H9 (cell line): ENCODE data around the gene FBXL20. TPM values are rescaled to one million over a fixed set of nuclear protein-coding genes. Genes with fewer than 3 reads are reported as not detected.

Experiments
- DNase-seq: peaks from one replicate; pipeline ENCODE4 v3.0.0-alpha.2; 2017
- H2AFZ ChIP-seq: one replicate; pipeline ENCODE4 v1.6.1; 2013; ENCODE audit warnings: mild to moderate bottlenecking, low read length, control low read depth, moderate library complexity
- H2AK5ac ChIP-seq: 2 replicates; pipeline ENCODE4 v1.6.1; 2013; ENCODE audit warnings: low read length, control low read depth, mixed read lengths; ENCODE audit not compliant: insufficient read length
- H2BK120ac ChIP-seq: one replicate; pipeline ENCODE4 v1.6.1; 2013; ENCODE audit warnings: low read depth, mild to moderate bottlenecking, low read length, control low read depth, inconsistent platforms; ENCODE audit not compliant: poor library complexity, severe bottlenecking
- H2BK12ac ChIP-seq: 2 replicates; pipeline ENCODE4 v1.6.1; 2013; ENCODE audit warnings: low read length, control low read depth, mixed read lengths, low read depth; ENCODE audit not compliant: insufficient read length
- H2BK15ac ChIP-seq: 2 replicates; pipeline ENCODE4 v1.6.1; 2013; ENCODE audit warnings: low read depth, low read length, control low read depth
- H2BK20ac ChIP-seq: one replicate; pipeline ENCODE4 v1.6.1; 2013; ENCODE audit warnings: low read depth, mild to moderate bottlenecking, low read length, control low read depth, inconsistent platforms; ENCODE audit not compliant: poor library complexity, severe bottlenecking
- H2BK5ac ChIP-seq: 2 replicates; pipeline ENCODE4 v1.6.1; 2013; ENCODE audit warnings: low read length, control low read depth, mixed read lengths; ENCODE audit not compliant: insufficient read length
- H3K14ac ChIP-seq: 2 replicates; pipeline ENCODE4 v1.6.1; 2013; ENCODE audit warnings: low read length, control low read depth; ENCODE audit not compliant: insufficient read depth
- H3K18ac ChIP-seq: 2 replicates; pipeline ENCODE4 v1.6.1; 2013; ENCODE audit warnings: low read depth, mild to moderate bottlenecking, mixed read lengths, low read length, control low read depth; ENCODE audit not compliant: insufficient read length
- H3K23ac ChIP-seq: 2 replicates; pipeline ENCODE4 v1.6.1; 2013; ENCODE audit warnings: low read length, control low read depth, mixed read lengths, low read depth; ENCODE audit not compliant: insufficient read length
- H3K23me2 ChIP-seq: 2 replicates; pipeline ENCODE4 v1.6.1; 2013; ENCODE audit warnings: low read depth, mild to moderate bottlenecking, mixed read lengths, low read length, control low read depth; ENCODE audit not compliant: insufficient read length, poor library complexity, severe bottlenecking
- H3K27ac ChIP-seq: 2 replicates; pipeline ENCODE4 v1.5.1; 2013; ENCODE audit warnings: low read length, control low read depth, mixed read lengths, low read depth; ENCODE audit not compliant: insufficient read length
- H3K27me3 ChIP-seq: 2 replicates; pipeline ENCODE4 v1.6.1; 2013; ENCODE audit warnings: low read length, control low read depth, inconsistent platforms; ENCODE audit not compliant: insufficient read depth
- H3K4ac ChIP-seq: 2 replicates; pipeline ENCODE4 v1.6.1; 2013; ENCODE audit warnings: low read depth, mild to moderate bottlenecking, control low read depth, inconsistent platforms, low read length, moderate library complexity
- H3K4me1 ChIP-seq: 2 replicates; pipeline ENCODE4 v1.6.1; 2013; ENCODE audit warnings: low read length, control low read depth, inconsistent platforms; ENCODE audit not compliant: insufficient read depth
- H3K4me2 ChIP-seq: 2 replicates; pipeline ENCODE4 v1.6.1; 2013; ENCODE audit warnings: low read length, control low read depth, mixed read lengths; ENCODE audit not compliant: insufficient read length, insufficient read depth
- H3K56ac ChIP-seq: 2 replicates; pipeline ENCODE4 v1.6.1; 2013; ENCODE audit warnings: low read depth, mild to moderate bottlenecking, mixed read lengths, low read length, control low read depth; ENCODE audit not compliant: insufficient read length
- H3K79me1 ChIP-seq: 2 replicates; pipeline ENCODE4 v1.6.1; 2013; ENCODE audit warnings: low read depth, mild to moderate bottlenecking, moderate library complexity, low read length, control low read depth, inconsistent platforms; ENCODE audit not compliant: insufficient read depth, poor library complexity, severe bottlenecking
- H3K79me2 ChIP-seq: 2 replicates; pipeline ENCODE4 v1.6.1; 2013; ENCODE audit warnings: low read length, control low read depth, inconsistent platforms; ENCODE audit not compliant: insufficient read depth
- H3K9ac ChIP-seq: 2 replicates; pipeline ENCODE4 v1.6.1; 2013; ENCODE audit warnings: low read length, control low read depth, mixed read lengths; ENCODE audit not compliant: insufficient read length; ENCODE audit errors: extremely low read depth
- H3K9me3 ChIP-seq: one replicate; pipeline ENCODE4 v1.6.1; 2013; ENCODE audit warnings: low read depth, low read length, inconsistent platforms; ENCODE audit not compliant: control insufficient read depth
- H3T11ph ChIP-seq: one replicate; pipeline ENCODE4 v1.6.1; 2013; ENCODE audit warnings: mild to moderate bottlenecking, low read length, control low read depth, inconsistent platforms
- H4K20me1 ChIP-seq: one replicate; pipeline ENCODE4 v1.6.1; 2013; ENCODE audit not compliant: control insufficient read depth, insufficient read length, insufficient read depth
- H4K5ac ChIP-seq: 2 replicates; pipeline ENCODE4 v1.6.1; 2013; ENCODE audit warnings: low read depth, mild to moderate bottlenecking, mixed read lengths, low read length, control low read depth; ENCODE audit not compliant: insufficient read length
- H4K8ac ChIP-seq: replicated peaks from 2 replicates; pipeline ENCODE4 v1.6.1; 2013; ENCODE audit warnings: low read length, control low read depth, mixed read lengths, low read depth; ENCODE audit not compliant: insufficient read length
- H4K91ac ChIP-seq: 2 replicates; pipeline ENCODE4 v1.6.1; 2013; ENCODE audit warnings: low read depth, mild to moderate bottlenecking, moderate library complexity, mixed read lengths, low read length, control low read depth; ENCODE audit not compliant: insufficient read length
- H3K27ac Mint-ChIP-seq, 3 experiments: 2 replicates in 2 of 3; 3 replicates in 1 of 3; pipeline ENCODE4 v1.8.0; 2020 to 2021; ENCODE audit warnings: mixed read lengths in 3 of 3, mild to moderate bottlenecking in 1 of 3, moderate library complexity in 1 of 3
- H3K27me3 Mint-ChIP-seq: 2 replicates; pipeline ENCODE4 v1.8.0; 2021; ENCODE audit warnings: low read depth, mild to moderate bottlenecking, moderate library complexity, mixed read lengths
- H3K36me3 Mint-ChIP-seq, 3 experiments: 2 replicates in 2 of 3; 3 replicates in 1 of 3; pipeline ENCODE4 v1.8.0; 2020 to 2021; ENCODE audit warnings: low read depth in 3 of 3, mixed read lengths in 3 of 3; ENCODE audit not compliant: insufficient read depth in 1 of 3
- H3K4me1 Mint-ChIP-seq, 2 experiments: 2 replicates each; pipeline ENCODE4 v1.8.0; 2020; ENCODE audit warnings: mixed read lengths in 2 of 2
- H3K4me3 Mint-ChIP-seq, 2 experiments: 2 replicates in 1 of 2; 3 replicates in 1 of 2; pipeline ENCODE4 v1.8.0; 2020 to 2021; ENCODE audit warnings: mild to moderate bottlenecking in 2 of 2, mixed read lengths in 2 of 2, moderate library complexity in 1 of 2
- H3K9me3 Mint-ChIP-seq, 2 experiments: 2 replicates in 1 of 2; 3 replicates in 1 of 2; pipeline ENCODE4 v1.8.0; 2020; ENCODE audit warnings: mild to moderate bottlenecking in 2 of 2, mixed read lengths in 2 of 2, moderate library complexity in 1 of 2
- CTCF ChIP-seq: fragments of 200-600 bp; sonication (generic); conservative IDR thresholded peaks from 3 replicates; pipeline ENCODE4 v1.8.0; 2021; ENCODE audit warnings: antibody characterized with exemption, mild to moderate bottlenecking
- WGBS: extraction: QIAGEN DNeasy Blood & Tissue Kit; methylation state at CpG from one replicate; pipeline ENCODE4 v1.1.7; 2013; ENCODE audit warnings: missing lambda C conversion rate, low lambda C conversion rate, mixed read lengths; ENCODE audit not compliant: insufficient read length; ENCODE audit errors: extremely low coverage; 5-methylcytosine and 5-hydroxymethylcytosine counted together
- total RNA-seq: library from RNA; stranded (reverse); gene quantifications from 2 replicates; pipeline ENCODE4 v1.2.1, GENCODE V29; 2021

Gene FBXL20
- total RNA-seq, 1 experiment from 2014 or later, result 18.4 TPM

GRCh38 chr17:39352986-39353385, 48.4 kb downstream of the FBXL20 start:
- Histone ChIP-seq H4K8ac (no peak overlapping the region), H2BK12ac (no peak overlapping the region), H3K14ac (no peak overlapping the region), H3K27ac (no peak overlapping the region), H2BK5ac (no peak overlapping the region), H3K56ac (no peak overlapping the region), H4K91ac (no peak overlapping the region), H3K4ac (no peak overlapping the region), H2AK5ac (no peak overlapping the region), H3K9ac (no peak overlapping the region), H3K27me3 (no peaks in the 10 kb centered on the region), H2BK20ac (no peak overlapping the region), H3T11ph (no peak overlapping the region), H3K18ac (no peak overlapping the region), H3K4me1 (no peaks in the 10 kb centered on the region), H3K23me2 (no peaks in the 10 kb centered on the region), H3K23ac (no peak overlapping the region), H3K4me2 (no peak overlapping the region), H2BK120ac (no peak overlapping the region), H2BK15ac (no peak overlapping the region), H3K79me1 (no peaks in the 10 kb centered on the region), H3K79me2 (no peaks in the 10 kb centered on the region), H2AFZ (no peak overlapping the region), H4K5ac (no peak overlapping the region), H3K9me3 (no peaks in the 10 kb centered on the region), H4K20me1 (no peaks in the 10 kb centered on the region)
- Mint-ChIP-seq H3K27me3 (no peaks in the 10 kb centered on the region), H3K4me3 (no peak overlapping the region), H3K9me3 (no peaks in the 10 kb centered on the region), H3K4me1 (peaks cover under 1 to 1% of the 10 kb centered on the region in 2 experiments; a peak in 3 of 4 replicates), H3K27ac (no peak overlapping the region), H3K36me3 (no peaks in the 10 kb centered on the region)
- WGBS, result no CpG with 5 or more reads among the region's 2 CpGs
- TF ChIP-seq CTCF, result no peak
- no peak for DNase-seq
